ENCODE data around the gene PSMA6. TPM values are rescaled to one million over a fixed set of nuclear protein-coding genes. Genes with fewer than 3 reads are reported as not detected.

The PSMA6 gene
- total and polyA plus RNA-seq, 4 donors, result 155 to 171 (median 166) TPM

Other genes with a start within 250 kb of the PSMA6 start
- 10 to 100 TPM; 59.4 to 71.4 TPM for gene FAM177A1, start 246.1 kb upstream of the PSMA6 start, total RNA-seq
- gene FAM177A1, start 246.1 kb upstream of the PSMA6 start, polyA plus RNA-seq (ENCODE audit: insufficient read length in 2 of 2), result 100 to 1,000 TPM in 1 of 2 donors, 10 to 100 TPM in 1; 94.2 to 106 TPM
- gene PPP2R3C, start 170.4 kb upstream of the PSMA6 start, total RNA-seq, result 10 to 100 TPM; 40.6 to 59.8 TPM
- 10 to 100 TPM; 63.1 to 65.1 TPM for gene PPP2R3C, start 170.4 kb upstream of the PSMA6 start, polyA plus RNA-seq (ENCODE audit: insufficient read length in 2 of 2)
- gene PRORP, start 169.8 kb upstream of the PSMA6 start, total RNA-seq, result 10 to 100 TPM; 23.2 to 43.5 TPM
- gene PRORP, start 169.8 kb upstream of the PSMA6 start, polyA plus RNA-seq (ENCODE audit: insufficient read length in 2 of 2), result 10 to 100 TPM; 23.3 to 23.7 TPM
- 10 to 100 TPM; 69.9 to 90.7 TPM for gene NFKBIA, start 112.4 kb downstream of the PSMA6 start, total RNA-seq
- 10 to 100 TPM; 39.3 to 41.0 TPM for gene NFKBIA, start 112.4 kb downstream of the PSMA6 start, polyA plus RNA-seq (ENCODE audit: insufficient read length in 2 of 2)
- 1 to 10 TPM in 1 of 2 donors, under 1 TPM in 1; 0.17 to 1.5 TPM for gene INSM2, start 241.8 kb downstream of the PSMA6 start, total RNA-seq
- under 1 TPM; 0.32 to 0.44 TPM for gene INSM2, start 241.8 kb downstream of the PSMA6 start, polyA plus RNA-seq (ENCODE audit: insufficient read length in 2 of 2)

Measured in spinal cord (tissue), 4 donors.